ENCODE data around the gene STK32B.
"Not testable (repeated sequence)": the region's sequence is repeated elsewhere in the genome, so short reads cannot be mapped to it uniquely, and the experiment has no call there.

The STK32B gene

GRCh38 chr4:5220028-5220427, 168.7 kb downstream of the STK32B start:
- no peak overlapping the region for H3K4me3 ChIP-seq (ENCODE audit: control insufficient read depth, low read depth, low read length)
- no peak for DNase-seq (ENCODE audit: low read depth)
- TF ChIP-seq, protein P1, sequence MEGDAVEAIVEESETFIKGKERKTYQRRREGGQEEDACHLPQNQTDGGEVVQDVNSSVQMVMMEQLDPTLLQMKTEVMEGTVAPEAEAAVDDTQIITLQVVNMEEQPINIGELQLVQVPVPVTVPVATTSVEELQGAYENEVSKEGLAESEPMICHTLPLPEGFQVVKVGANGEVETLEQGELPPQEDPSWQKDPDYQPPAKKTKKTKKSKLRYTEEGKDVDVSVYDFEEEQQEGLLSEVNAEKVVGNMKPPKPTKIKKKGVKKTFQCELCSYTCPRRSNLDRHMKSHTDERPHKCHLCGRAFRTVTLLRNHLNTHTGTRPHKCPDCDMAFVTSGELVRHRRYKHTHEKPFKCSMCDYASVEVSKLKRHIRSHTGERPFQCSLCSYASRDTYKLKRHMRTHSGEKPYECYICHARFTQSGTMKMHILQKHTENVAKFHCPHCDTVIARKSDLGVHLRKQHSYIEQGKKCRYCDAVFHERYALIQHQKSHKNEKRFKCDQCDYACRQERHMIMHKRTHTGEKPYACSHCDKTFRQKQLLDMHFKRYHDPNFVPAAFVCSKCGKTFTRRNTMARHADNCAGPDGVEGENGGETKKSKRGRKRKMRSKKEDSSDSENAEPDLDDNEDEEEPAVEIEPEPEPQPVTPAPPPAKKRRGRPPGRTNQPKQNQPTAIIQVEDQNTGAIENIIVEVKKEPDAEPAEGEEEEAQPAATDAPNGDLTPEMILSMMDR (conservative IDR thresholded peaks at IDR 0.05; ENCODE audit: control insufficient read depth, insufficient read depth, low read depth, low read length): no peak

GRCh38 chr4:5222047-5222446, 170.8 kb downstream of the STK32B start:
- H3K4me3 ChIP-seq (ENCODE audit: control insufficient read depth, low read depth, low read length): no peak overlapping the region
- TF ChIP-seq, protein P1 (conservative IDR thresholded peaks at IDR 0.05; ENCODE audit: control insufficient read depth, insufficient read depth, low read depth, low read length): no peak
- no peak for DNase-seq (ENCODE audit: low read depth)

DNA sequence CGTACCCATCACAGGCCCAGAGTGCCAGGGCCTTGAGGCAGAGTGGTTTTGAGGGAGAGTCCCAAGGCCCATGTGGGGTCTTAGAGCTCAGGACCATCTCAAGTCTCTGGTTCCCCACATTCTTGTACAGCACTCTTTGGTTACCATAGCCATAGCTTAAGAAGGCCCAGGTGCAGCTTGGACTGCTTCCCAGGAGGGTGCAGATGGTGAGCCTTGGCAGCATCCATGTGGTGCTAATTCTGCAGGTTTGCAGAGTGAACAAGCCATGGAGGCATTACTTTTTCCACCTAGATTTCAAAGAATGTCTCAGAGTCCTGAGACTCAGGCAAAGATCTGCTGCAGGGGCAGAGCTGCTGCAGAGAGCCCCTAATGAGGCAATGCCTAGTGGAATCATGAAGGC, 171.7 kb downstream of the STK32B start:
- no peak for DNase-seq (ENCODE audit: low read depth)
- no peak overlapping the region for H3K4me3 ChIP-seq (ENCODE audit: control insufficient read depth, low read depth, low read length)
- TF ChIP-seq, protein P1 (conservative IDR thresholded peaks at IDR 0.05; ENCODE audit: control insufficient read depth, insufficient read depth, low read depth, low read length): no peak

GRCh38 chr4:5224340-5224739, 173.1 kb downstream of the STK32B start:
- no peak for DNase-seq (ENCODE audit: low read depth)
- TF ChIP-seq, protein P1 (conservative IDR thresholded peaks at IDR 0.05; ENCODE audit: control insufficient read depth, insufficient read depth, low read depth, low read length): no peak
- no peak overlapping the region for H3K4me3 ChIP-seq (ENCODE audit: control insufficient read depth, low read depth, low read length)

DNA sequence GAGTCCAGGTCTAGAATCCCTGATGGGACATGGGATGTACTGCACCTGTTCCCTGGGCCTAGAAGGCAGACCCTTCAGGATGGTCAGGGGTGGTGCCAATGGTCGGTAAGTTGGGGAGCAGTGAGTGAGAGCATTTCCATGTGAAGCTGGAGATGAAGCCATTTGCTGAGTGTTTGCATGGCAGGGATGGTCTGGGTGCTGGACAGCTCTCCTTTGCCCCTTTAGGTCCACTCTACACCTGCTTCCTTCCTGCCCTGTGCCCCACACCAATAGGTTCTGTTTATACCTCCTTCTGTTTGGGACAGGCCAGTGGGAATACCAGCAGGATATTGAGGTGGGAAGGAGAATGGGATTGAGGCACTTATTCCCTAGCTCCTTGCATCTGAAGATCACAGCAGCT, 181.3 kb downstream of the STK32B start:
- TF ChIP-seq, protein P1 (conservative IDR thresholded peaks at IDR 0.05; ENCODE audit: control insufficient read depth, insufficient read depth, low read depth, low read length): no peak
- DNase-seq (ENCODE audit: low read depth): no peak
- no peak overlapping the region for H3K4me3 ChIP-seq (ENCODE audit: control insufficient read depth, low read depth, low read length)

GRCh38 chr4:5237086-5237660, 185.9 kb downstream of the STK32B start:
- TF ChIP-seq, protein P1 (conservative IDR thresholded peaks at IDR 0.05; ENCODE audit: control insufficient read depth, insufficient read depth, low read depth, low read length): no peak
- H3K4me3 ChIP-seq (ENCODE audit: control insufficient read depth, low read depth, low read length): no peak overlapping the region
- DNase-seq (ENCODE audit: low read depth): no peak

DNA sequence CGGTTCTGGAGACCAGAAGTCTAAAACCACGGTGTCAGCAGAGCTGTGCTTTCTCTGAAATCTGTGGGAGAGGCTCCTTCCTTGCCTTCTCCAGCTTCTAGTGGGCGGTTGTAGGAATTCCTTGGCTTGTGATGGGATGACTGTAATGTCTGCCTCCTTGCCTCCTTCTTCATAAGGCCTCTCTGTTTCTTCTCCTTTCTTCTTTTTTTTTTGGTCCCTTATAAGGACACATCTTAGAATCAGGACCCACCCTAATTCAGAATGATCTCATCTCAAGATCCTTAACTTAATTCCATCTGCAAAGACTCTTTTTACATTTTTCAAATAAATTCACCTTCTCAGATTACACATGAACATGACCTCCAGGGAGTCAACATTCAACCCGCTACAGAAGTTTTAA, 186.9 kb downstream of the STK32B start:
- no peak overlapping the region for H3K4me3 ChIP-seq (ENCODE audit: control insufficient read depth, low read depth, low read length)
- DNase-seq (ENCODE audit: low read depth): peak; percentile 8
- TF ChIP-seq, protein P1 (conservative IDR thresholded peaks at IDR 0.05; ENCODE audit: control insufficient read depth, insufficient read depth, low read depth, low read length): no peak

- DNase-seq (ENCODE audit: low read depth); H3K4me3 ChIP-seq (ENCODE audit: control insufficient read depth, low read depth, low read length): not testable (repeated sequence)
Observed at GRCh38 chr4:5247061-5247460, 195.8 kb downstream of the STK32B start.

Measured in fibroblast of mammary gland (primary cell).